Measurements from ENCODE around the gene ERICH3. TPM values are rescaled to one million over a fixed set of nuclear protein-coding genes. Genes with fewer than 3 reads are reported as not detected.

Gene ERICH3
- polyA plus RNA-seq, 1 experiment: not detected

DNA sequence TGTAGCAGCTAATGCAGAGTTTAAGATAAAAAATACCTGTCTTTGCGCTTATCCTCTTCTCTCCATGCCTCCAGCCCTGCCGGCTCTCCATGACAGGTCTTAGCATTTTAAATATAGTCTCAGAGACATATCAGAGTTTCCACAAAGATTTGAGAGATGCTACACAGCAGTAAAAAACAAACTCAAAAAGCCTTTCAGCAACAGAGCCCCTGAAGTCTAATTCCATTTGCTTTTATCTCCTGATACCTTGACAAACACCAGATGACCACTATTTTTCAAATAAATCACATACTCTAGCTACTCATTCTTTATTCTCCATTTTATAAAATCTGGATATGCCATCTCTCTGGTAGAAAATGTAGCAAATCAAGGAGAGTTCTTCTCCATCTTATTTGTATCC lies 81.6 kb downstream of the ERICH3 start:
- H3K27me3 ChIP-seq (ENCODE audit: control insufficient read depth, insufficient read depth, low read length): no peaks in the 10 kb centered on the region
- ChIA-PET POLR2A (no interaction called here), CTCF (interaction anchor here (1.5 kb wide), 1 partner anchor 80 kb away, joined by 3 read pairs; the partner anchor contains the start of gene LRRC53)
- no peaks in the 10 kb centered on the region for H3K9me3 ChIP-seq (ENCODE audit: control insufficient read depth, insufficient read depth, low read length)
- H3K4me3 ChIP-seq (ENCODE audit: low read depth, low read length): no peak overlapping the region
- H3K27ac ChIP-seq (ENCODE audit: low read depth, low read length): no peak overlapping the region
- TF ChIP-seq, protein P1, sequence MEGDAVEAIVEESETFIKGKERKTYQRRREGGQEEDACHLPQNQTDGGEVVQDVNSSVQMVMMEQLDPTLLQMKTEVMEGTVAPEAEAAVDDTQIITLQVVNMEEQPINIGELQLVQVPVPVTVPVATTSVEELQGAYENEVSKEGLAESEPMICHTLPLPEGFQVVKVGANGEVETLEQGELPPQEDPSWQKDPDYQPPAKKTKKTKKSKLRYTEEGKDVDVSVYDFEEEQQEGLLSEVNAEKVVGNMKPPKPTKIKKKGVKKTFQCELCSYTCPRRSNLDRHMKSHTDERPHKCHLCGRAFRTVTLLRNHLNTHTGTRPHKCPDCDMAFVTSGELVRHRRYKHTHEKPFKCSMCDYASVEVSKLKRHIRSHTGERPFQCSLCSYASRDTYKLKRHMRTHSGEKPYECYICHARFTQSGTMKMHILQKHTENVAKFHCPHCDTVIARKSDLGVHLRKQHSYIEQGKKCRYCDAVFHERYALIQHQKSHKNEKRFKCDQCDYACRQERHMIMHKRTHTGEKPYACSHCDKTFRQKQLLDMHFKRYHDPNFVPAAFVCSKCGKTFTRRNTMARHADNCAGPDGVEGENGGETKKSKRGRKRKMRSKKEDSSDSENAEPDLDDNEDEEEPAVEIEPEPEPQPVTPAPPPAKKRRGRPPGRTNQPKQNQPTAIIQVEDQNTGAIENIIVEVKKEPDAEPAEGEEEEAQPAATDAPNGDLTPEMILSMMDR (IDR thresholded peaks at IDR 0.05; ENCODE audit: low read depth, low read length): no peak
- DNase-seq (ENCODE audit: low read depth, low spot score): no peak

DNA sequence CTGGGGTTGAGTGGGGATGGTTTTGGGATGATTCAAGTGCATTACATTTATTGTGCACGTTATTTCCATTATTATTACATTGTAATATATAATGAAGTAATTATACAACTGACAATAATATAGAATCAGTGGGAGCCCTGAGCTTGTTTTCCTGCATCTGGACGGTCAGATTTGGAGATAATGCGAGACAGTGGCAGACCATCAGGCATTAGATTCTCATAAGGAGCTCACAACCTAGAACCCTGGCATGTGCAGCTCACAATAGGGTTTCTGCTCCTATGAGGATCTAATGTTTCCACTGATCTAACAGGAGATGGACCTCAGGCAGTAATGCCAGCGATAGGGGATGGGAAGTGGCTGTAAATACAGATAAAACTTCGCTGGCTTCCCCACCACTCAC lies 83.3 kb downstream of the ERICH3 start:
- Histone ChIP-seq H3K9me3 (ENCODE audit: control insufficient read depth, insufficient read depth, low read length) (no peaks in the 10 kb centered on the region), H3K27ac (ENCODE audit: low read depth, low read length) (no peak overlapping the region), H3K27me3 (ENCODE audit: control insufficient read depth, insufficient read depth, low read length) (no peaks in the 10 kb centered on the region), H3K4me3 (ENCODE audit: low read depth, low read length) (no peak overlapping the region)
- ChIA-PET POLR2A (no interaction called here), CTCF (no interaction called here)
- DNase-seq (ENCODE audit: low read depth, low spot score): no peak
- TF ChIP-seq, protein P1 (IDR thresholded peaks at IDR 0.05; ENCODE audit: low read depth, low read length): no peak

DNA sequence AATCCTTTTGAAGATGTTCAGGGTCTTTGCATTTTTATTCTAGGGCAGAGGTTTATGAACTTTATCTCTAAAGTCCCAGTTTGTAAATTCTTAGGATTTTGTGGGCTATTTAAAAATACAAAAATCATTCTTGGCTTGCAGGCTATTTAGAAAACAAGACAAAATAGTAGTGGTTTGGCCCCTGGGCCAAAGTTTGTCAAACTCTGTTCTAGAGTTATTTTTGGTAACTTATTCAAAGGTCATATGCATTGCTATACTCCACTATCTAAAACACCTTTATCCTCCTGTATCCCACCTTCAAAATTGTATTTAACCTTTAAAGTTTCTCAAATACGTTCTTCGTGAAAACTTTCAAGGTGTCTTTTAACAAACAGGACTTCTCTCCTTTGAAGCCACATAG lies 85.7 kb downstream of the ERICH3 start:
- TF ChIP-seq, protein P1 (IDR thresholded peaks at IDR 0.05; ENCODE audit: low read depth, low read length): no peak
- H3K27me3 ChIP-seq (ENCODE audit: control insufficient read depth, insufficient read depth, low read length): no peaks in the 10 kb centered on the region
- ChIA-PET CTCF (no interaction called here), POLR2A (no interaction called here)
- DNase-seq (ENCODE audit: low read depth, low spot score): no peak
- H3K4me3 ChIP-seq (ENCODE audit: low read depth, low read length): no peak overlapping the region
- no peak overlapping the region for H3K27ac ChIP-seq (ENCODE audit: low read depth, low read length)
- no peaks in the 10 kb centered on the region for H3K9me3 ChIP-seq (ENCODE audit: control insufficient read depth, insufficient read depth, low read length)

DNA sequence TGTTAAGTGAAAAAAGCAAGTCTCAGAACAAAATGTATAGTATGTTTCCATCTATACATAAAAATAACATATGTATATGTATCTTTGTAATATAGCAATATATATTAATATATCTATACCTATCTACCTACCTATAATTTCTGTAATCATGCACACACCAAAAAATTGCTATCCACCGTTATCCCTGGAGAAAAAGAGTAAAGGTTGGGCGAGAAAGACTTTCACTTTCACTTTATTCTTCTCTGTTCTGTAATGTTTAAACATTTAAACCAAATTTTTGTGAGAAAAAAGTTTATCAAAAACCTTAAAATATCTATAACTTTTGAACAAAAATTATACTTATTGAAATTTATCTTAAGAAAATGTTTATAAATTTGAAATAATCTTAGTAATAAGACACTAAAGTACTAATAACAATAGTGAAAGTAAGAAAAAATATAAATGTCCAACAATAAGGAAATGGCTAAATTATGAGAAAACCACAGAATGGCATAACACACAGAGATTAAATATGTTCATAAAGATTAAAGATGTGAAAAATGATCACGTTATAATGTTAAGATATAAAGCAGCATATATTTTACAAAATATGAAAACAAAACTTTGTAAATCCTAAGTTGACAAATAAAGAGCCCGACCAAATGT lies 87.2 kb downstream of the ERICH3 start:
- TF ChIP-seq, protein P1 (IDR thresholded peaks at IDR 0.05; ENCODE audit: low read depth, low read length): no peak
- Histone ChIP-seq H3K27ac (ENCODE audit: low read depth, low read length) (no peak overlapping the region), H3K27me3 (ENCODE audit: control insufficient read depth, insufficient read depth, low read length) (no peaks in the 10 kb centered on the region), H3K4me3 (ENCODE audit: low read depth, low read length) (peak overlapping the region; percentile 39), H3K9me3 (ENCODE audit: control insufficient read depth, insufficient read depth, low read length) (no peaks in the 10 kb centered on the region)
- ChIA-PET CTCF (no interaction called here), POLR2A (no interaction called here)
- no peak for DNase-seq (ENCODE audit: low read depth, low spot score)

DNA sequence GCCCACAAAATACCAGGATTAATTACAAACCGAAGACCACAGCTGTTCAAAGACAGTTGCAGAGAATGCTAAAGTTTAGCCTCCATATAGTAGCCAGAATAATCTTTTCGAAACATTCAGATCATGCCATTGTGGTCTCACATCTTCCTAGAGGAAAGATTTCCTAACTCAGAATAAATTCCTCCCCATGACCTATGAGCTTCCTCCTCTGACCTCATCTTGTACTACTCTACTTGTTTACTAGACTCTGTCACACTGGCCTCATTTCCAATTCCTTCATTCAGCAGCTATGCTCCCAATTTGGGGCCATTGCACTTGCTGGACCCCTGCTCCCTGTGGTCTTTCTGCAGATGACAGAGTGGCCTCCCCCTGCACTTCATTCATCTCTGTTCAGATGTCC lies 89.4 kb downstream of the ERICH3 start:
- TF ChIP-seq, protein P1 (IDR thresholded peaks at IDR 0.05; ENCODE audit: low read depth, low read length): no peak
- POLR2A ChIA-PET: no interaction called here
- Histone ChIP-seq H3K27ac (ENCODE audit: low read depth, low read length) (no peak overlapping the region), H3K4me3 (ENCODE audit: low read depth, low read length) (no peak overlapping the region), H3K27me3 (ENCODE audit: control insufficient read depth, insufficient read depth, low read length) (no peaks in the 10 kb centered on the region), H3K9me3 (ENCODE audit: control insufficient read depth, insufficient read depth, low read length) (no peaks in the 10 kb centered on the region)
- CTCF ChIA-PET: no interaction called here
- no peak for DNase-seq (ENCODE audit: low read depth, low spot score)

Data from AG04450 (cell line).